ENCODE data around the gene RNF186. TPM values are rescaled to one million over a fixed set of nuclear protein-coding genes. Genes with fewer than 3 reads are reported as not detected.

Gene RNF186
- total RNA-seq, 1 experiment from 2014 or later, result not detected

DNA sequence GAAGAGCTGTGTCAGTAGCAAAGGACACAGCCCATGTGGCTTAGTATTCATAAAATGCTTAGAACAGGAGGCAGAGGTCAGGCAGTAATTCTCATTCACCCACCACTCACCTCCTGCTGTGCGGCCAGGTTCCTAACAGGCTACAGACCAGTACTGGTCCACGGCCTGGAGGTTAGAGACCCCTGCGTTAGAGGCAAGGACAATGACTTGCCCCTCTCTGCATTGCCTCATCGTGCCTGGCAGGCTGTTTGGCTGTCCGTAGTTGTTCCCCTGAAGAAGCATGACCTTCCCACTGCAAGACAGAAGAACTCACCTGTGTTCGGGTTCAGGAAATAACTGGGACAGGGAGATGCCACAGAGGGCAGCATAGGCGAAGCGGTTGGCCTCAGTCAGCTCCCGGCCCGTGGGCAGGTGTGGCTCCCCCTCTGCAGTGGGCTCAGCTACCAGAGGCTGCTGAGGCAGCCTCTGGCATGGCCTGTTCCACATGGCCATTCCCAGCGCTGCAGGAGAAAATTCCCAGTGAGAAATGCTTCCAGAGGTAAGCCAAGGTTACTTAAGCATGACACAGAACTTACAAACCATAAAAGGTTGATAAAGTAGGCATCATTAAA is 34.7 kb downstream of the RNF186 start:
- no peak for DNase-seq (ENCODE audit: unreplicated experiment)
- TF ChIP-seq, protein P1, sequence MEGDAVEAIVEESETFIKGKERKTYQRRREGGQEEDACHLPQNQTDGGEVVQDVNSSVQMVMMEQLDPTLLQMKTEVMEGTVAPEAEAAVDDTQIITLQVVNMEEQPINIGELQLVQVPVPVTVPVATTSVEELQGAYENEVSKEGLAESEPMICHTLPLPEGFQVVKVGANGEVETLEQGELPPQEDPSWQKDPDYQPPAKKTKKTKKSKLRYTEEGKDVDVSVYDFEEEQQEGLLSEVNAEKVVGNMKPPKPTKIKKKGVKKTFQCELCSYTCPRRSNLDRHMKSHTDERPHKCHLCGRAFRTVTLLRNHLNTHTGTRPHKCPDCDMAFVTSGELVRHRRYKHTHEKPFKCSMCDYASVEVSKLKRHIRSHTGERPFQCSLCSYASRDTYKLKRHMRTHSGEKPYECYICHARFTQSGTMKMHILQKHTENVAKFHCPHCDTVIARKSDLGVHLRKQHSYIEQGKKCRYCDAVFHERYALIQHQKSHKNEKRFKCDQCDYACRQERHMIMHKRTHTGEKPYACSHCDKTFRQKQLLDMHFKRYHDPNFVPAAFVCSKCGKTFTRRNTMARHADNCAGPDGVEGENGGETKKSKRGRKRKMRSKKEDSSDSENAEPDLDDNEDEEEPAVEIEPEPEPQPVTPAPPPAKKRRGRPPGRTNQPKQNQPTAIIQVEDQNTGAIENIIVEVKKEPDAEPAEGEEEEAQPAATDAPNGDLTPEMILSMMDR (IDR thresholded peaks at IDR 0.05; ENCODE audit: unreplicated experiment), result no peak
- Mint-ChIP-seq H3K4me1 (ENCODE audit: insufficient read depth, unreplicated experiment) (no peaks in the 10 kb centered on the region), H3K9me3 (ENCODE audit: unreplicated experiment) (no peaks in the 10 kb centered on the region), H3K27ac (ENCODE audit: low read depth, unreplicated experiment) (no peak overlapping the region), H3K36me3 (ENCODE audit: insufficient read depth, unreplicated experiment) (peaks cover 41% of the 10 kb centered on the region), H3K4me3 (ENCODE audit: unreplicated experiment) (no peak overlapping the region), H3K27me3 (ENCODE audit: insufficient read depth, unreplicated experiment) (no peaks in the 10 kb centered on the region)
- intact Hi-C loops (cut with micrococcal nuclease), result no loop called here
- BruUV-seq (replicated peaks), result no TSS peak
- ChIA-PET CTCF (no interaction called here), POLR2A (no interaction called here)

DNA sequence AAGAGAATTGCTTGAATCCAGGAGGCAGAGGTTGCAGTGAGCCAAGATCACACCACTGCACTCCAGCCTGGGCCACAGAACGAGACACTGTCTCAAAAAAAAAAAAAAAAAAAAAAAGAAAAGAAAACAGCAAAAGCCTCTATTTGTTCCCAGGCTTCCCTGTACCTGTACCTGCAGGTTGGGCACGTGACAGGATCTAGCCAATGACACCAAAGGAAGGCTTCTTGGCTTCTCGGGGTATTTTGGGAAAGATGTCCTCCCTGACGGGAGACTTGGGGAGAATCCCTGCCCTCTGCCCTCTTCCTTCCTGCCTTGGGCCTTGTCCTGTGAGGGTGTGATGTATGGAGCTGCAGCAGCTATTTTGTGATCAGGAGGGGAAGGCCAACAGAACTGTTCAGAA is 38.1 kb downstream of the RNF186 start:
- H3K27me3 Mint-ChIP-seq (ENCODE audit: insufficient read depth, unreplicated experiment), result no peaks in the 10 kb centered on the region
- TF ChIP-seq, protein P1 (IDR thresholded peaks at IDR 0.05; ENCODE audit: unreplicated experiment), result no peak
- ChIA-PET CTCF (no interaction called here), POLR2A (interaction anchor here (0.9 kb wide), 1 partner anchor 36 kb away, joined by 3 read pairs; no protein-coding TSS in a partner anchor)
- no peaks in the 10 kb centered on the region for H3K4me1 Mint-ChIP-seq (ENCODE audit: insufficient read depth, unreplicated experiment)
- H3K27ac Mint-ChIP-seq (ENCODE audit: low read depth, unreplicated experiment), result no peak overlapping the region
- intact Hi-C loops (cut with micrococcal nuclease), result no loop called here
- H3K36me3 Mint-ChIP-seq (ENCODE audit: insufficient read depth, unreplicated experiment), result peaks cover 34% of the 10 kb centered on the region
- H3K9me3 Mint-ChIP-seq (ENCODE audit: unreplicated experiment), result no peaks in the 10 kb centered on the region
- DNase-seq (ENCODE audit: unreplicated experiment), result no peak
- H3K4me3 Mint-ChIP-seq (ENCODE audit: unreplicated experiment), result no peak overlapping the region
- no TSS peak for BruUV-seq (replicated peaks)

DNA sequence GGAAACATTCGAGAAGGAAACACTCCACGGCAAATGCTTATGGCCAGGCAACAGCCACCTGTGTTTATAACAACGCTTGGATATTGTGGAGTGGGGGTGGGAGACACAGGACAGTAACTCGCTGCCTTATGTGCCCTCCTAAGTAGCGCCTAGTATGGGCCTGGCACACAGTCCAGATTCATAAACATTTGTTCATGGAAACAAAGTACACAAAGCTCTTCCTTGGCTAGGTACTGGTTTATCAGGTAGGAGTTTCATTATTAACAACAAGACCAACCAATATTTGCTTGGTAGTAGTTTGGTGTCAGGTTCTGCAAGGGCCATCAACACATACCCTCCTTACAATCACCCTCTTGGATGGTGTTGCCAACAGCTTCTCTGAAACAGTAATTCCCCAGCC is 38.8 kb downstream of the RNF186 start:
- Mint-ChIP-seq H3K9me3 (ENCODE audit: unreplicated experiment) (no peaks in the 10 kb centered on the region), H3K27me3 (ENCODE audit: insufficient read depth, unreplicated experiment) (no peaks in the 10 kb centered on the region), H3K27ac (ENCODE audit: low read depth, unreplicated experiment) (no peak overlapping the region), H3K4me1 (ENCODE audit: insufficient read depth, unreplicated experiment) (no peaks in the 10 kb centered on the region), H3K36me3 (ENCODE audit: insufficient read depth, unreplicated experiment) (peaks cover 34% of the 10 kb centered on the region), H3K4me3 (ENCODE audit: unreplicated experiment) (no peak overlapping the region)
- intact Hi-C loops (cut with micrococcal nuclease), result no loop called here
- no TSS peak for BruUV-seq (replicated peaks)
- DNase-seq (ENCODE audit: unreplicated experiment), result no peak
- ChIA-PET CTCF (no interaction called here), POLR2A (no interaction called here)
- TF ChIP-seq, protein P1 (IDR thresholded peaks at IDR 0.05; ENCODE audit: unreplicated experiment), result no peak

DNA sequence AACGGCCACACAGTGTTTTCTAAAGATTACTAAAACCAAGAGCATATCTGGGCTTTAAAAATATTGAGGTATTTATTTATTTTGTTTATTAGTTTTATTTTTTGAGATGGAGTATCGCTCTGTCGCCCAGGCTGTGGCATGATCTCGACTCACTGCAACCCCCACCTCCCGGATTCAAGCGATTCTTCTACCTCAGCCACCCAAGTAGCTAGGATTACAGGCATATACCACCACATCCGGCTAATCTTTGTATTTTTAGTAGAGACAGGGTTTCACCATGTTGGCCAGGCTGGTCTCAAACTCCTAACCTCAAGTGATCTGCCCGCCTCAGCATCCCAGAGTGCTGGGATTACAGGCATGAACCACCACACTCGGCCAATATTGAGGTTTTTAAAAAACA is 39.3 kb downstream of the RNF186 start:
- no TSS peak for BruUV-seq (replicated peaks)
- Mint-ChIP-seq H3K36me3 (ENCODE audit: insufficient read depth, unreplicated experiment) (peaks cover 32% of the 10 kb centered on the region), H3K27ac (ENCODE audit: low read depth, unreplicated experiment) (no peak overlapping the region), H3K27me3 (ENCODE audit: insufficient read depth, unreplicated experiment) (no peaks in the 10 kb centered on the region), H3K4me1 (ENCODE audit: insufficient read depth, unreplicated experiment) (no peaks in the 10 kb centered on the region), H3K9me3 (ENCODE audit: unreplicated experiment) (no peaks in the 10 kb centered on the region), H3K4me3 (ENCODE audit: unreplicated experiment) (no peak overlapping the region)
- ChIA-PET CTCF (no interaction called here), POLR2A (no interaction called here)
- intact Hi-C loops (cut with micrococcal nuclease), result no loop called here
- DNase-seq (ENCODE audit: unreplicated experiment), result no peak
- TF ChIP-seq, protein P1 (IDR thresholded peaks at IDR 0.05; ENCODE audit: unreplicated experiment), result no peak
